ENCODE measurements around the gene FAM204A. TPM values are rescaled to one million over a fixed set of nuclear protein-coding genes. Genes with fewer than 3 reads are reported as not detected.

The FAM204A gene
- total and polyA plus RNA-seq, 2 of the 13 experiments (the other 11 are each of a cell fraction or from before 2014, with no cell fraction given) = 9.2 to 61.0 TPM

DNA sequence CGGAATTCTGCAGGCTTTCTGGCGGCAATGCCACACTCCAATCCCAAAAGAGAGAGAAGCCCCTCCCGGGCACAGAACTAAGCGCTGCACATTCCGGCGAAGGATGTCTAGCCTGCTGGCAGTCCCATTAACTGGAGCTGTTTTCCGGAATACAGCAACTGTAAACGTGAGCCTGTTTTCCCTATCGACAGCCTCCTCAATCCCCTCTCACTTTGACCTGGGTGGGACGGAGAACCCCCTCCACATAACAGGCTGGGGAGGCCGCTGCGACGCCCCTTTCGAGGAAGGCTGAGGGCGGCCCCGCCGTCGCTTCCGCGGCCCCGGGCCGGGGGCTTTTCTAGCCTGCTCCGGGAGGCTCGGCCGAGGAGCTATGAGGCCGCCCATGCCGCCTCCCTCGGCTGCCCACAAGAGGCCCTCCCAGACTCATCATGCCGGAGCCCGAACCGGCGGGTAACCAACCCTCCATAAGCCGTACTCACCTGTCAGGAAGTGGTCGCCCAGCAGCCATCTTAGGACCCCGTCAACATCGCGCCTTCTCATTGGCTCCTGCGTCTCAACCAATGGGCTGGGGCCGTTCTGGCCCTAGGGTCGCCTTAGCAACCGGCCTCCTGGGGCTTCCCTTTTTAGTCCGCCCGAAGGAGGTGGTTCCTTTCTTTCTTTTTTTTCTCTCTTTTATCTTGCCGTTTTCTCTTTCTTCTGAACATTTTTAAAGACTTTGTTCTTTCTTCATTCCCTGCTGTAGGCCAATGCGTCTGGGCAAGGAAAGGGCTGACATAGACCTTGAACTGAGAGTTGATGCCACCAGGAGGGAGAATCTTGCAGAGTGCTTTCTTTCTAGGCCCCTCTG, at the start of gene FAM204A (continued):
- peak; percentile 45 for TF ChIP-seq RAD21 (CRISPR knock-in tag; IDR thresholded peaks at IDR 0.05)
- TF ChIP-seq NBN (conservative IDR thresholded peaks at IDR 0.05) = no peak
- TF ChIP-seq RFXANK (CRISPR knock-in tag; IDR thresholded peaks at IDR 0.05) = no peak
- no peak for TF ChIP-seq TBP (CRISPR knock-in tag; IDR thresholded peaks at IDR 0.05)
- 0 out of 2 replicates have a peak, but pooled peaks have one; percentile 45 for TF ChIP-seq ZNF512 (CRISPR knock-in tag; IDR thresholded peaks at IDR 0.05)
- no peak for TF ChIP-seq NR2C2 (CRISPR knock-in tag; IDR thresholded peaks at IDR 0.05; ENCODE audit: borderline replicate concordance)
- TF ChIP-seq ZNF619 (CRISPR knock-in tag; IDR thresholded peaks at IDR 0.05) = no peak
- 0 out of 2 replicates have a peak, but pooled peaks have one; percentile 22 for TF ChIP-seq NFRKB (IDR thresholded peaks at IDR 0.05)
- no peak for TF ChIP-seq ARID3A (IDR thresholded peaks at IDR 0.05; ENCODE audit: low read depth, low read length)
- TF ChIP-seq SP2 (CRISPR knock-in tag; IDR thresholded peaks at IDR 0.05) = no peak
- TF ChIP-seq ZNF350 (CRISPR knock-in tag; IDR thresholded peaks at IDR 0.05; ENCODE audit: borderline replicate concordance, low read depth) = peak; percentile 65; the same call in 1 of the 2 replicates
- TF ChIP-seq HNRNPUL1 (IDR thresholded peaks at IDR 0.05; ENCODE audit: low read depth, low read length) = no peak
- TF ChIP-seq ZBTB7A (CRISPR knock-in tag; IDR thresholded peaks at IDR 0.05) = no peak
- TF ChIP-seq, protein P1, sequence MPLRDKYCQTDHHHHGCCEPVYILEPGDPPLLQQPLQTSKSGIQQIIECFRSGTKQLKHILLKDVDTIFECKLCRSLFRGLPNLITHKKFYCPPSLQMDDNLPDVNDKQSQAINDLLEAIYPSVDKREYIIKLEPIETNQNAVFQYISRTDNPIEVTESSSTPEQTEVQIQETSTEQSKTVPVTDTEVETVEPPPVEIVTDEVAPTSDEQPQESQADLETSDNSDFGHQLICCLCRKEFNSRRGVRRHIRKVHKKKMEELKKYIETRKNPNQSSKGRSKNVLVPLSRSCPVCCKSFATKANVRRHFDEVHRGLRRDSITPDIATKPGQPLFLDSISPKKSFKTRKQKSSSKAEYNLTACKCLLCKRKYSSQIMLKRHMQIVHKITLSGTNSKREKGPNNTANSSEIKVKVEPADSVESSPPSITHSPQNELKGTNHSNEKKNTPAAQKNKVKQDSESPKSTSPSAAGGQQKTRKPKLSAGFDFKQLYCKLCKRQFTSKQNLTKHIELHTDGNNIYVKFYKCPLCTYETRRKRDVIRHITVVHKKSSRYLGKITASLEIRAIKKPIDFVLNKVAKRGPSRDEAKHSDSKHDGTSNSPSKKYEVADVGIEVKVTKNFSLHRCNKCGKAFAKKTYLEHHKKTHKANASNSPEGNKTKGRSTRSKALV (CRISPR knock-in tag; IDR thresholded peaks at IDR 0.05) = no peak
- TF ChIP-seq CSRNP1 (CRISPR knock-in tag; IDR thresholded peaks at IDR 0.05) = no peak
- no peak for TF ChIP-seq ZNF30 (CRISPR knock-in tag; IDR thresholded peaks at IDR 0.05)
- no peak for TF ChIP-seq CCDC6 (CRISPR knock-in tag; IDR thresholded peaks at IDR 0.05)
- no peak for TF ChIP-seq CBX5 (CRISPR knock-in tag; IDR thresholded peaks at IDR 0.05; ENCODE audit: borderline replicate concordance)
- TF ChIP-seq, protein P2, sequence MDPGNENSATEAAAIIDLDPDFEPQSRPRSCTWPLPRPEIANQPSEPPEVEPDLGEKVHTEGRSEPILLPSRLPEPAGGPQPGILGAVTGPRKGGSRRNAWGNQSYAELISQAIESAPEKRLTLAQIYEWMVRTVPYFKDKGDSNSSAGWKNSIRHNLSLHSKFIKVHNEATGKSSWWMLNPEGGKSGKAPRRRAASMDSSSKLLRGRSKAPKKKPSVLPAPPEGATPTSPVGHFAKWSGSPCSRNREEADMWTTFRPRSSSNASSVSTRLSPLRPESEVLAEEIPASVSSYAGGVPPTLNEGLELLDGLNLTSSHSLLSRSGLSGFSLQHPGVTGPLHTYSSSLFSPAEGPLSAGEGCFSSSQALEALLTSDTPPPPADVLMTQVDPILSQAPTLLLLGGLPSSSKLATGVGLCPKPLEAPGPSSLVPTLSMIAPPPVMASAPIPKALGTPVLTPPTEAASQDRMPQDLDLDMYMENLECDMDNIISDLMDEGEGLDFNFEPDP (CRISPR knock-in tag; conservative IDR thresholded peaks at IDR 0.05) = no peak
- peak; percentile 82; the same call in 2 of the 3 replicates for TF ChIP-seq MXI1 (IDR thresholded peaks at IDR 0.05; ENCODE audit: borderline replicate concordance, low read depth, low read length)
